Left lung (tissue), 10 donors: ENCODE measurements around the gene UFD1. TPM values are rescaled to one million over a fixed set of nuclear protein-coding genes. Genes with fewer than 3 reads are reported as not detected.

ENCODE experiments used
- ATAC-seq: fragments of 200-7000 bp; cut with Tn5 transposase; one replicate; pipeline ENCODE4 v1.9.1; 2020; ENCODE audit warnings: moderate library complexity
- DNase-seq, 4 donors: peaks; one replicate each; pipeline ENCODE4 v3.0.0-alpha.2; 2013 to 2020
- H3K27ac ChIP-seq, 2 donors: fragments of 200-600 bp; sonication (generic) in 1 of 2; one replicate each; pipeline versions ENCODE4 v1.5.0 to v1.8.0; 2020 to 2021
- H3K27me3 ChIP-seq, 2 donors: fragments of 200-600 bp; sonication (generic) in 1 of 2; one replicate each; pipeline versions ENCODE4 v1.5.0 to v1.8.0; 2020 to 2021
- H3K36me3 ChIP-seq, 2 donors: fragments of 200-600 bp; sonication (generic) in 1 of 2; one replicate each; pipeline versions ENCODE4 v1.5.0 to v1.8.0; 2020 to 2021
- H3K4me1 ChIP-seq, 2 donors: fragments of 200-600 bp; one replicate each; pipeline ENCODE4 v1.8.0; 2021
- H3K4me3 ChIP-seq, 2 donors: fragments of 200-600 bp; sonication (generic) in 1 of 2; one replicate each; pipeline versions ENCODE4 v1.5.0 to v1.8.0; 2020 to 2021; ENCODE audit warnings: mild to moderate bottlenecking in 1 of 2
- H3K9me3 ChIP-seq, 2 donors: fragments of 200-600 bp; sonication (generic) in 1 of 2; one replicate each; pipeline versions ENCODE4 v1.5.0 to v1.8.0; 2020 to 2021
- CTCF ChIP-seq, 2 donors: fragments of 200-600 bp; sonication (generic) in 1 of 2; IDR thresholded peaks; one replicate each; pipeline versions ENCODE4 v1.5.0 to v1.8.0; 2021; ENCODE audit warnings: antibody characterized with exemption in 2 of 2
- intact Hi-C, 2 donors: fragments of 100-400 bp; cut with DNase I; formaldehyde crosslinking; loops; one replicate each; pipeline versions ENCODE4 v1.11.2 to v1.14.2; 2022
- polyA plus RNA-seq, 6 donors: library from polyadenylated mRNA; unstranded; fragments of 120-200 nt; gene quantifications; one replicate each; pipeline ENCODE4 v1.2.1, GENCODE V29; 2013; ENCODE audit not compliant: insufficient read length in 6 of 6
- total RNA-seq, 2 donors: library from RNA; stranded (reverse); fragmentation: NEBNext Ultra II Directional; extraction: Animal tissue kit (Norgen Biotek cat#: 25700); gene quantifications; one replicate each; pipeline ENCODE4 v1.2.1, GENCODE V29; 2021
- donor health status: DM: no; HTN: yes; CAD: no.
- donor health status: DM: no; HTN: no; CAD: no.

Gene UFD1
- total and polyA plus RNA-seq, 8 donors = 41.7 to 72.9 (median 62.6) TPM

- ATAC-seq (no peak), DNase-seq (no peak)
- intact Hi-C loops = no loop called here
- Histone ChIP-seq H3K27me3 (no peaks in the 10 kb centered on the region), H3K27ac (no peak overlapping the region), H3K4me3 (no peak overlapping the region), H3K36me3 (peaks cover 0 to 100% of the 10 kb centered on the region in 2 donors), H3K4me1 (no peaks in the 10 kb centered on the region), H3K9me3 (no peaks in the 10 kb centered on the region)
- TF ChIP-seq CTCF (IDR thresholded peaks at IDR 0.05) = no peak
These were observed 12.8 kb downstream of the UFD1 start for GRCh38 chr22:19466126-19466716.

- no peak for DNase-seq
- no peak for TF ChIP-seq CTCF (IDR thresholded peaks at IDR 0.05)
- Histone ChIP-seq H3K36me3 (peaks cover 0 to 99% of the 10 kb centered on the region in 2 donors), H3K27me3 (no peaks in the 10 kb centered on the region), H3K9me3 (no peaks in the 10 kb centered on the region), H3K4me1 (no peaks in the 10 kb centered on the region), H3K4me3 (no peak overlapping the region), H3K27ac (no peak overlapping the region)
- no peak for ATAC-seq
- intact Hi-C loops = no loop called here
These were observed 14.0 kb downstream of the UFD1 start for GRCh38 chr22:19464975-19465374.

GRCh38 chr22:19464546-19464945 lies 14.4 kb downstream of the UFD1 start:
- Histone ChIP-seq H3K4me1 (no peaks in the 10 kb centered on the region), H3K36me3 (peaks cover 0 to 99% of the 10 kb centered on the region in 2 donors), H3K27ac (no peak overlapping the region), H3K27me3 (no peaks in the 10 kb centered on the region), H3K4me3 (no peak overlapping the region), H3K9me3 (no peaks in the 10 kb centered on the region)
- ATAC-seq (no peak), DNase-seq (no peak)
- TF ChIP-seq CTCF (IDR thresholded peaks at IDR 0.05) = no peak
- intact Hi-C loops = no loop called here

- H3K4me1 ChIP-seq = no peaks in the 10 kb centered on the region
- no peak for DNase-seq
- TF ChIP-seq CTCF (IDR thresholded peaks at IDR 0.05) = no peak
- no peak overlapping the region for H3K27ac ChIP-seq
- intact Hi-C loops = no loop called here
- H3K4me3 ChIP-seq = no peak overlapping the region
- no peak for ATAC-seq
- no peaks in the 10 kb centered on the region for H3K27me3 ChIP-seq
- H3K36me3 ChIP-seq = peaks cover 0 to 98% of the 10 kb centered on the region in 2 donors
- H3K9me3 ChIP-seq = no peaks in the 10 kb centered on the region
These were observed 15.2 kb downstream of the UFD1 start for GRCh38 chr22:19463491-19464469.

- Histone ChIP-seq H3K4me1 (no peaks in the 10 kb centered on the region), H3K4me3 (no peak overlapping the region), H3K9me3 (no peaks in the 10 kb centered on the region), H3K27me3 (no peaks in the 10 kb centered on the region), H3K27ac (no peak overlapping the region), H3K36me3 (peaks cover 0 to 98% of the 10 kb centered on the region in 2 donors)
- DNase-seq = no peak
- no peak for ATAC-seq
- no peak for TF ChIP-seq CTCF (IDR thresholded peaks at IDR 0.05)
- intact Hi-C loops = no loop called here
These were observed 16.0 kb downstream of the UFD1 start for GRCh38 chr22:19463008-19463407.
